OCI-LY3 (cell line): ENCODE results near the gene AHRR.

Experiments used
- CTCF ChIP-seq: fragments of 200-600, 300-600 bp; sonication (generic); IDR thresholded peaks from 2 replicates; pipeline ENCODE4 v1.5.1; 2014; ENCODE audit warnings: antibody characterized with exemption, low read length, low read depth
- EZH2phosphoT487 ChIP-seq: fragments of 200-600 bp; shearing (Covaris generic); IDR thresholded peaks from 2 replicates; pipeline ENCODE4 v1.6.1; 2018; ENCODE audit warnings: antibody characterized with exemption, mixed run types, low read depth

DNA sequence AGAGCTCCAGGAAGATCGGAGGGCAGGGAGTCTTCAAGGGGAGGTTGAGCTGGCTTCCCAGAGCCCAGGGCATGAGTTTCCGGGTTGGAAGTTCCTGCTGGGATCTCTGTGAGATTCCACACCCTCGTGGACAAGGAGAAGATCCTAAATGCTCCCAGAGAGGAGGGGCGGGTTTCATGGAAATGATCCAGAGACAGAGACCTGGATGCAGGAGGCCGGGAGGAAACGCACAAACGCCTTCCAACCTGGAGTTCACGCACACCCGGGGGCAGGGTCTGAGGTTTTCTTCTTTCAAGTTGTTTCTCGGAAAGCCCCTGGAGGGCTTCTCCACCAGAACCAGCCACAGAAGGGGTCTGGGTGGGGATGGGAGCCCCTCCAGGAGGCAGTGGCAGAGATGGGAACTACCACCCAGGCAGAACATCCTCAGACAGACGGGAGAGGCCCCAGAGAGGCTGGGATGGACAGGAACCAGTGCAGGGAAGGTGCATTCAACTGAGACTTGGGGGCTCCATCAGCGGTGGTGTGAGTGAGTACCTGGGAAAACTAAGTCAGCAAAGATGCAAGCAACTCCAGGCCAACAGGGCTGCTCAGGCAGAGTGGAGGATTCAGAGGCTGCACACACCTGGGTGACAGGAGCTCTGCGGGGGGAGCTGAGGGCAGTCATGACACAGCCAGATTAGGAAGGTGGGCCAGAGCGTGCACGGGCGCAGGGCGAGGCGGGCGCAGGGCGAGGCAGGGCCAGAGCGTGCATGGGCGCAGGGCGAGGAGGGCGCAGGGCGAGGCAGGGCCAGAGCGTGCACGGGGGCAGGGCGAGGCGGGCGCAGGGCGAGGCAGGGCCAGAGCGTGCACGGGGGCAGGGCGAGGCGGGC is 69.3 kb downstream of the AHRR start:
- TF ChIP-seq CTCF (no peak), EZH2phosphoT487 (no peak)
